ENCODE data around the gene SLC16A4. TPM values are rescaled to one million over a fixed set of nuclear protein-coding genes. Genes with fewer than 3 reads are reported as not detected.

SLC16A4 gene
- total RNA-seq, 3 donors from 2014 or later (not counting 1 experiment from before 2014, with no cell fraction given), result 0.30 to 0.40 (median 0.34) TPM

DNA sequence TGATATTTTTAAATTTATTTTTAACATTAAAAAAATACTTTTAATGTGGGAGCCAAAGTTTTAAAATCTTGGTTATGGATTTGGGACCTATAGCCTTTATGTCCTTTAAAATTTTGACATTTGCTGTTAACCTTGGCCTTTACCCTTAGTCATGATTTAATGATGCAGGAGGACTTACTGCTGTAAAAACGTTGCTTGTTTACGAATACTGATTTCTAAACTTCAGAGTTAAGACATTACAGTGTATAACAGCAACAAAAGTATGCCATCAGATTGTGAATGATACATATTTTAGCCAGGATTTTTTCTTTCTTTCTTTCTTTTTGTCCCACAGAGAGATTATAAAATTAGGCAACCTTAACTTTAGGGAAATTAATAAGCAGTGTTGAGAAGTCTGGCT, 42.8 kb downstream of the SLC16A4 start:
- no peak overlapping the region for H3K27ac ChIP-seq (ENCODE audit: low read length)
- no peaks in the 10 kb centered on the region for H3K9me3 ChIP-seq (ENCODE audit: control insufficient read depth, insufficient read depth, low read length)
- H3K4me3 ChIP-seq (ENCODE audit: low read length), result no peak overlapping the region
- 69% methylated on average over 2 of the region's 2 CpGs for WGBS (ENCODE audit: insufficient coverage)
- ATAC-seq (no peak), DNase-seq (no peak)
- H3K36me3 ChIP-seq (ENCODE audit: control insufficient read depth, insufficient read depth, low read length), result peaks cover 39% of the 10 kb centered on the region
- Mint-ChIP-seq H3K36me3 (peaks cover 10% of the 10 kb centered on the region), H3K9me3 (no peaks in the 10 kb centered on the region), H3K27ac (peak overlapping the region; percentile 0 to 66), H3K4me3 (no peak overlapping the region), H3K27me3 (ENCODE audit: low read depth in 2 of 2) (no peaks in the 10 kb centered on the region), H3K4me1 (peaks cover 76 to 79% of the 10 kb centered on the region in 2 donors)
- intact Hi-C loops (cut with micrococcal nuclease), result no loop called here
- no peak for TF ChIP-seq CTCF (IDR thresholded peaks at IDR 0.05)
- H3K4me1 ChIP-seq (ENCODE audit: control insufficient read depth, insufficient read depth, low read length), result peaks cover 7% of the 10 kb centered on the region
- no peaks in the 10 kb centered on the region for H3K27me3 ChIP-seq (ENCODE audit: control insufficient read depth, insufficient read depth, low read length)

DNA sequence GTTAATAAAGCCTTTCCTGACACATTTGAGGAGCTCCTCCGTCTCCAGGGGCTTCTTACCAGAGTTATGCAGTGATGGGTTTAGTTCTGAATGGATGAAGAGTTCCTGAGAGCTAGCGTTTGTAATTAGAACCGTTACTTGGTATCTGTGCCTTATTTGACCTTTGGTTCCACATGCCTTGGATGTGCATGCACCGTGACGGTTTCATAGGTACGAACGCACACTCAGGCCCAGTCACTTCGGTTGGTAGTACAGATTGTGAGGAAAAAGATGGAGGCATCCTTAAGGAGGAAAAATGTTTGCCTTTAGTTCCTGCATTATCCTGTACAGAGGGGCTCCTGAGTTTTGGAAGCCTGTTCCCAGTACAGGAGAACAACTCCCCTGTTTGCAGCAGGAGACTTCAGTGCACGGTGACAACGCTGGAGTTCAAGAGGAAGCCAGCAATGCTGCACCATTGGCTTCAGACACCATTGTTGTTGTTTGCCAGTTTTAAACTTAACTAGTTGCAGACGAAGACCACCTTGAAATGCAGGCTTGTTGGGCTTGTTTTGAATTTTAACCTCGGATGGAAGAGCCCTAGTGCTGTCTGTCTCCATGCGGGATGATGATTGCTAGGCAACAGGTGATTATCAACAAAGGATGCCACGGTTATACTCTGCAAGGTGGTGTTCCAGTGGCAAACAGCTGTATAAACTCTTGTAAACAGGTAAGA, 43.5 kb downstream of the SLC16A4 start:
- DNase-seq (no peak), ATAC-seq (no peak)
- Histone ChIP-seq H3K36me3 (ENCODE audit: control insufficient read depth, insufficient read depth, low read length) (peaks cover 46% of the 10 kb centered on the region), H3K9me3 (ENCODE audit: control insufficient read depth, insufficient read depth, low read length) (no peaks in the 10 kb centered on the region), H3K4me3 (ENCODE audit: low read length) (no peak overlapping the region), H3K27me3 (ENCODE audit: control insufficient read depth, insufficient read depth, low read length) (no peaks in the 10 kb centered on the region), H3K4me1 (ENCODE audit: control insufficient read depth, insufficient read depth, low read length) (peaks cover 7% of the 10 kb centered on the region), H3K27ac (ENCODE audit: low read length) (no peak overlapping the region)
- peaks cover 83 to 86% of the 10 kb centered on the region in 2 donors for H3K4me1 Mint-ChIP-seq
- intact Hi-C loops (cut with micrococcal nuclease), result no loop called here
- 90% methylated on average over 14 of the region's 14 CpGs for WGBS (ENCODE audit: insufficient coverage)
- TF ChIP-seq CTCF (IDR thresholded peaks at IDR 0.05), result no peak
- H3K9me3 Mint-ChIP-seq, result no peaks in the 10 kb centered on the region
- peak overlapping the region in 1 of 2 donors; percentile 47 for H3K27ac Mint-ChIP-seq
- no peaks in the 10 kb centered on the region for H3K27me3 Mint-ChIP-seq (ENCODE audit: low read depth in 2 of 2)
- peaks cover 10% of the 10 kb centered on the region for H3K36me3 Mint-ChIP-seq
- no peak overlapping the region for H3K4me3 Mint-ChIP-seq

DNA sequence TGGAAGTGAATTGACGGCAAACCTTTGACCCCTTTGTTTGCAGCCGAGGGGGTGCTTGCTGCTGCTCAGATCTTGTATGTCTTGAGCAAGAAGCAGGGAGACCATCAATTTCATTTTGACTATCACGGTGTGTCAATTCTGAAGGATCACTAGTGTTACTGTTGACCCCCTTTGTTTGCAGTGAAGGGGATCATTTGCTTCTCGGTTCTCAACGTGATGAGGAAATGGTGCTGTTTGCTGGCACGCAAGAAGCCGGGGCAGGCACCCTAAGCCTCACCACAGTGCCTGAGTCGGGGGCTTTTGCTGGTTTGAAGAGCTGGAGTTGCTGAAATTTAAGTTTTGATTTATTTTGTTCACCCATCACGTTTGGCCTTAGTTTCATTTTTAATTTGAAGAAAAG, 44.1 kb downstream of the SLC16A4 start:
- no peaks in the 10 kb centered on the region for H3K27me3 Mint-ChIP-seq (ENCODE audit: low read depth in 2 of 2)
- Histone ChIP-seq H3K4me1 (ENCODE audit: control insufficient read depth, insufficient read depth, low read length) (peaks cover 12% of the 10 kb centered on the region), H3K36me3 (ENCODE audit: control insufficient read depth, insufficient read depth, low read length) (peaks cover 52% of the 10 kb centered on the region), H3K9me3 (ENCODE audit: control insufficient read depth, insufficient read depth, low read length) (no peaks in the 10 kb centered on the region), H3K4me3 (ENCODE audit: low read length) (no peak overlapping the region), H3K27ac (ENCODE audit: low read length) (no peak overlapping the region), H3K27me3 (ENCODE audit: control insufficient read depth, insufficient read depth, low read length) (no peaks in the 10 kb centered on the region)
- TF ChIP-seq CTCF (IDR thresholded peaks at IDR 0.05), result no peak
- intact Hi-C loops (cut with micrococcal nuclease), result no loop called here
- H3K27ac Mint-ChIP-seq, result peak overlapping the region in 1 of 2 donors; percentile 74
- no peak for ATAC-seq
- WGBS (ENCODE audit: insufficient coverage), result 83% methylated on average over 9 of the region's 9 CpGs
- peaks cover 10% of the 10 kb centered on the region for H3K36me3 Mint-ChIP-seq
- no peaks in the 10 kb centered on the region for H3K9me3 Mint-ChIP-seq
- peaks cover 89 to 92% of the 10 kb centered on the region in 2 donors for H3K4me1 Mint-ChIP-seq
- no peak for DNase-seq
- no peak overlapping the region for H3K4me3 Mint-ChIP-seq

GRCh38 chr1:110345480-110345879, 45.3 kb downstream of the SLC16A4 start:
- Mint-ChIP-seq H3K36me3 (peaks cover 10% of the 10 kb centered on the region), H3K27ac (peak overlapping the region; percentile 63 to 74), H3K4me3 (peak overlapping the region; percentile 21), H3K9me3 (no peaks in the 10 kb centered on the region), H3K4me1 (peaks cover 88 to 91% of the 10 kb centered on the region in 2 donors), H3K27me3 (ENCODE audit: low read depth in 2 of 2) (no peaks in the 10 kb centered on the region)
- peaks cover 61% of the 10 kb centered on the region for H3K36me3 ChIP-seq (ENCODE audit: control insufficient read depth, insufficient read depth, low read length)
- H3K27ac ChIP-seq (ENCODE audit: low read length), result no peak overlapping the region
- H3K9me3 ChIP-seq (ENCODE audit: control insufficient read depth, insufficient read depth, low read length), result no peaks in the 10 kb centered on the region
- DNase-seq (no peak), ATAC-seq (peak in 2 of 3 donors; percentile 35 to 52)
- no peak overlapping the region for H3K4me3 ChIP-seq (ENCODE audit: low read length)
- 38% methylated on average over 2 of the region's 3 CpGs for WGBS (ENCODE audit: insufficient coverage)
- no peaks in the 10 kb centered on the region for H3K27me3 ChIP-seq (ENCODE audit: control insufficient read depth, insufficient read depth, low read length)
- TF ChIP-seq CTCF (IDR thresholded peaks at IDR 0.05), result no peak
- intact Hi-C loops (cut with micrococcal nuclease), result no loop called here
- H3K4me1 ChIP-seq (ENCODE audit: control insufficient read depth, insufficient read depth, low read length), result peaks cover 24% of the 10 kb centered on the region

Data from natural killer cell (primary cell).